Hepatic stellate cell (primary cell): ENCODE results near the gene ITPRID1.
"Not testable (repeated sequence)": the region's sequence is repeated elsewhere in the genome, so short reads cannot be mapped to it uniquely, and the experiment has no call there.

Source experiments
- DNase-seq: peaks from one replicate; pipeline ENCODE4 v3.0.0; 2011; ENCODE audit warnings: low spot score

ITPRID1 gene

DNA sequence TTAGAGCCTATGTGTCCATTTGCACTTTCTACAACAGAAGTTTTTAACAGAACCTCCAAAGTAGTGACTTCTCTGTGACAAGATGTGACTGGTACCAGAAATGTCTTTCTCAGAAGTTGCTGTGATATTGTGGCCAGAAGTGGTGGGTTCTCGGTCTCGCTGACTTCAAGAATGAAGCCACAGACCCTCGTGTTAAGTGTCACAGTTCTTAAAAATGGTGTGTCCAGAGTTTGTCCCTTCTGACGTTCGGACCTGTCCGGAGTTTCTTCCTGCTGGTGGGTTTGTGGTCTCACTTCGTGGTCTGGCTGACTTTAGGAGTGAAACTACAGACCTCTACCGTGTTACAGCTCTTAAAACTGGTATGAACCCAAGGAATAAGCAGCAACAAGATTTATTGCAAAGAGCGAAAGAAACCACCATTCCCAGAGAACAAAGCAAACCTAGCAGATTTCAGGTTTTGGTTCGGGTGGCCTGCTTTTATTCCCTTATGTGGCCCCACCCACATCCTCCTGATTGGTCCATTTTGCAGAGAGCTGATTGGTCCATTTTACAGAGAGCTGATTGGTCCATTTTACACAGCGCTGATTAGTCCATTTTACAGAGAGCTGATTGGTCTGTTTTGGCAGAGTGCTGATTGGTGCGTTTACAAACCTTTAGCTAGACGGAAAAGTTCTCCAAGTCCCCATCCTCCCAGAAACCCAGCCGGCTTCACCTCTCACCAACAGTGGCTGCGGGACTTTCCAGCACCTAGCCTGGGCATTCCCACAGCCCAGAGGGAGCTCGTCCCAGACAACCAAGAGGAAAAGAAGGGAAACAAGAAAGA is 3.0 kb downstream of the ITPRID1 start:
- no peak for DNase-seq

DNA sequence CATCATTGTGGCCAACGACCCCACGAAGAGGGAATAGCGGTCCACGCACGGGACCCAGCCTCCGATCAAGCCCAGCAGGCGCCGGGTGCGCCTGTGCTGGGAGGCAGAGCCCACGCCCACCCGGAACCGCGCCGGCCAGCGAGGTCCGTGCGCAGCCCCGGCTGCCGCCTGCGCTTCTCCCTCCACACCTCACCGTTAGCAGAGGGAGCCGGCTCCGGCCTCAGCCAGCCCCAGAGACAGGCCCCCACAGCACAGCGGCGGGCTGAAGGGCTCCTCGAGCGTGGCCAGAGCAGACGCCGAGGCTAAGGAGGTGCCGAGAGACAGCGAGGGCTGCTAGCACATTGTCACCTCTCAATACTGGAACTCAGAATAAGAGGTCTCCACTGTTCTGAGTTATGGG is 3.6 kb downstream of the ITPRID1 start:
- no peak for DNase-seq

- no peak for DNase-seq
Measured at GRCh38 chr7:31518766-31519165, 4.9 kb downstream of the ITPRID1 start.

DNA sequence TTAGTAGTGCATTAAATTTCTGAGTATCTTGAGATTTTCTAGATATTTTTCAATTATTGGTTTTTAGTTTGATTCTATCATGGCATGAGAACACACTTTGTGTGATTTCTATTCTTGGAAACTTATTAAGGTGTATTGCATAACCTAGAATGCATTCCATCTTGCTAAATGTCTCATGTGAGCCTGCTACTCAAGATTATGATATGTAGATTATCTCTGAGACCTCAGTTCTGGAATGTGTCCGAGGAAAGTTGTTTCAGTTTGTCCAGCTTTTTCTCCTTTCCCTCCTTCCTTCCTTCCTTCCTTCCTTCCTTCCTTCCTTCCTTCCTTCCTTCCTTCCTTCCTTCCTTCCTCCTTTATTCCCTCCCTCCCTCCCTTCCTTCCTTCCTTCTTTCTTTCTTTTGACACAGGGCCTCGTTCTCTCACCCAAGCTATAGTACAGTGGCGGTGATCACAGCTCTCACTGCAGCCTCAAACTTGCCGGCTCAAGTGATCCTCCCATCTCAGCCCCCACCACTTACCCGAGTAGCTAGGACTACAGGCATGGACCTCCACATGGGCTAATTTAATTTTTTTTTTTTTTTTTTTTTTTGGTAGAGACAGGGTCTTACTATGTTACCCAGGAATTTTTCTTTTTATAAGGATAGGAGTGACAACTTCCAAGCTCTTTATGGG is 7.6 kb downstream of the ITPRID1 start:
- no peak for DNase-seq

DNA sequence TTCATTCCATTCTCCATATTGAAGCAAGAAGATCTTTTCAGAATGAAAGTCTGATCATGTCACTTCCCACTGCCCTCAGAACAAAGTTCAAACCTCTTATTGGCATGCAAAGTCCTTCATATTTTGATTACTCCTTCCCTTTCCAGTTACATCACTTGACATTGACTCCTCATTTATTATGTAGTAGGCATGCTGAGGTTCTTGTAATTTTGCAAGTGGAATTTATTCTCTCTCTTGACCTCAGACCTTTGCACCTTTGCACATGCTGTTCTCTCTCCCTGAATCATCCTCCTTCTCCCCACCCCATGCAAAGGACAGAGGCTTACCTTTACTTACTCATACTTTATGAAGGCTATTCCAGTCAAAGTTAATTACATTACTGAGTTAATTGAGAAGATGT is 13.0 kb downstream of the ITPRID1 start:
- DNase-seq: no peak

- no peak for DNase-seq
Measured at GRCh38 chr7:31529103-31529502, 15.2 kb downstream of the ITPRID1 start.

DNA sequence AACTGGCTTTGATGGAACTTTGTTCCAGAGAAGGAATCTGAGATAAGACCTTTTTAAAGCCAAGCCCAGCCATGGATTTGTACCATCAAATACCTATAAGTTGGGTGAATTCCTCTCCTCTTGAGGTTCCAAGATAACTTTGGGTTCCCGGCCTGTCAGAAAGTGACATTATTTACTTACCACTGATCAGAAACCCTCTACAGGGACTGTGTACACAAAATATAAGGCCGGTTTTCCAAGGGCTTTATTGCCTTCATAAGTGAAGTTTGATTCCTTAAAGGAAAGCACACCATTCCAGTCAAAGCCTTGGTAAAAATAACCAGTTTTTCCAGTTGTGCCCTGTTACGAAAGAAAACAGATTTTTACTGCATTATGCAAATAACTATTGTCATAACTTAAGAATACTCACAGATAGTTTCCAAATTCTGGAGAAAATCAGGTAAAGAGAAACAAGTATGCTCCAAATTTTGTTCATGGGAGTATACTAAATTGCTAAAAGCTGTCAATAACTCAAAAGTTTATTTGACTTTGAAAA is 26.8 kb downstream of the ITPRID1 start:
- DNase-seq: not testable (repeated sequence)

- DNase-seq: no peak
Measured at GRCh38 chr7:31545549-31545948, 31.7 kb downstream of the ITPRID1 start.

GRCh38 chr7:31549611-31550010 is 35.7 kb downstream of the ITPRID1 start:
- DNase-seq: no peak

GRCh38 chr7:31550432-31550831 is 36.5 kb downstream of the ITPRID1 start:
- DNase-seq: no peak

GRCh38 chr7:31553661-31554081 is 39.8 kb downstream of the ITPRID1 start:
- DNase-seq: no peak

- DNase-seq: no peak
Measured at GRCh38 chr7:31562002-31562401, 48.1 kb downstream of the ITPRID1 start.

DNA sequence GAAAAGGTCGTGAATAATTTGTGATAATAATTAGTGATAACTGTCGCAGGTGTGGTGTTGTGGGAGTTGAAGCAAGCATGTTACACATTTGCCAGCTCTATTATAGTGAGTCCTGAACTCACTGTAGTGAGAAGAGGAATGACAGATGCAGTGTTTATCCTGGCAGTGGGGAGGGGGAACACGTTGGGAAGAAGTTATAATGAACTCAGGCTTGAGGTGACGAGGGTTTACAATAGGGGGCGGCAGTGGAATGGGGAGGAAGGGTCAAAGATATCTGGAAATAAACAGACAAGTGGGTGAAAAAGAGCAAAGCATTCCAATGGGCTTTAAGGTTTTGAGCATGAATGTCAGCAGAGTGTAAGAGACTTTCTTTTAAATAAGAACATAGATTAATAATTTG is 49.6 kb downstream of the ITPRID1 start:
- no peak for DNase-seq

GRCh38 chr7:31563951-31564350 is 50.1 kb downstream of the ITPRID1 start:
- DNase-seq: no peak

GRCh38 chr7:31564661-31565060 is 50.8 kb downstream of the ITPRID1 start:
- no peak for DNase-seq

DNA sequence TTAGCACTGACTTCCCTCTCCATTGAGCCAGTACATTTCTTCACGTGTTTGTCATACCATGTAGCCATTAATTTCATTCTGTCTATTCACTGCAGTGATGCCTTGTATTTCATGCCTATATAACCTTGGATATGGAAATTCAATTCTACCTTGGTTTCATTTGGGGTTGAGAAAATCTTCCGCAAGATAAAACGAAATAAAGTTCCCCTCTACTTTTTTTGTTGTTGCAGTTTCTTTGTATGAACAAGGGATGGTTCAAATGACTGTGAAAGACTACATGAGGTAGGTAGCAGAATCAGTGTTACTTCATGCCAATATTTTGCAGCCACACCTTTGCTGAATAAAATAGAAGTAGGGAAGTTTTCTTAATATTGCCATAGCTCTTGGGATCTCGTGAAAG is 55.6 kb downstream of the ITPRID1 start:
- no peak for DNase-seq

DNA sequence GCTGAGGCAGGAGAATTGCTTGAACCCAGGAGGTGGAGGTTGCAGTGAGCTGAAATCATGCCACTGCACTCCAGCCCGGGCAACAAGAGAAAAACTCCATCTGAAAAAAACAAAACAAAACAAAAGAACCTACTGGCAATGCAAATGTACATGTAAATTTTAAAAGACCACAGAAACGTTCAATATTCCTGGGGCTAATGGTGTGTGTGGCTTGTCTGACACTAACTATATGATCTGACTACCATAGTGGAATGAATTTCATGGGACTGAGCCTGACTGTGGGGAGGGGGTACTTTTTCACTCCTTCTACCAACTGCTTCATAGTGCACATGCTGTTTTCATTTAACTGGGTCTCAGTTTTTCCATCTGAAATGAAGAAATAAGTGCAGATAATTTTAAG is 69.6 kb downstream of the ITPRID1 start:
- DNase-seq: no peak

DNA sequence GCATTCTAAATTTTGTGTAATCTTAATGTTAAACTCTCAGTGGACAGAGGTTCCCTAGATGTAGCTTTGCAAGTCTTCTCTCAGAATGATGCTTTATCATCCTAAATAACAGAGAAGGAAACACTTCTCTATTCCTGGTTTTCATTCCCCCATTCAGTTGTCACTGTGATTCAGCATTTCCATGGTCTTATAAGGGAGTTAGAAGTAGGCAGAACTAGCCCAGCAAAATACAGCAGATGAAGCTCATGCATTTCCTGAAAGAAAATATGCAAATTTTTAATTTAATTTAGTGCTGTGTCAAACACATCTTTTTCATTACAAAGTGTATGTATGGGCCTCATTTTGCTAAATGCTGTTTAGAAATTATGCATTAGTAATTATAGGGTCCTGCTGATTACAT is 70.1 kb downstream of the ITPRID1 start:
- DNase-seq: no peak

DNA sequence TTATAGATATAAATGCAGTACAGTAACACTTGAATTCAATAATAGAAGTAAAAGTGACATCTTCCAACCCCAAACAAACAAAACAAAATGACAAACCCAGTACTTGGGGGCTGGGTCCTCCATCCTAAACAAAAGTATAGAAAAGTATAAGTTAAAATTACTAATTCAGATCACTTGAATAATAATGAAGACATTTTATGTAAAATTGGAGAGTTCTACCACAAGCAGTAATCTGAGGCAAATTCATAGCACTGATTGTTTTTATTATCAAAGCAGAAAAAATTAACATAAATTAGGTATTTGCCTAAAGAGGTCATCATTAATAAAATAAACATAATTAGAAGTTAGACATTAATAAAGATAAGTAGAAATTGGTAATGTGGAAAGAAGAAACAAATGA is 81.5 kb downstream of the ITPRID1 start:
- no peak for DNase-seq

GRCh38 chr7:31602041-31602625 is 88.2 kb downstream of the ITPRID1 start:
- no peak for DNase-seq

DNA sequence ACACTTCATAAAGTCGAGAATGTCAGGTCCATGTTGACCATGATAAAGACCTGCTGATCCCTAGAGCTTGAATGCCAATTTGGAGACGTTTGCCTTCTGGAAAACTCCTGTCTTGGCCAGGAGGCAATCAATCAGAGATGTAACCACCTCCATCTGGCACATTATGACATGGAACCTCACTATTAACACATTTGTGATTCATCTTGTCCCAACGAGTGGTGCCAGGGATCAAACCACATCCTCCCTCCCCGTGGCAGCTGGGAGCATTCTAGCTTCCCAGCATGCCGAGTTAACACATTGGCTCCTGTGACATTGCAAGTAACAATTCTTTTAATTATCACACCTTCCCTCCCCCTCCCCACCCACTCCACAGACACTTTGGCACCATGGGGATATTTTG is 89.2 kb downstream of the ITPRID1 start:
- DNase-seq: no peak

DNA sequence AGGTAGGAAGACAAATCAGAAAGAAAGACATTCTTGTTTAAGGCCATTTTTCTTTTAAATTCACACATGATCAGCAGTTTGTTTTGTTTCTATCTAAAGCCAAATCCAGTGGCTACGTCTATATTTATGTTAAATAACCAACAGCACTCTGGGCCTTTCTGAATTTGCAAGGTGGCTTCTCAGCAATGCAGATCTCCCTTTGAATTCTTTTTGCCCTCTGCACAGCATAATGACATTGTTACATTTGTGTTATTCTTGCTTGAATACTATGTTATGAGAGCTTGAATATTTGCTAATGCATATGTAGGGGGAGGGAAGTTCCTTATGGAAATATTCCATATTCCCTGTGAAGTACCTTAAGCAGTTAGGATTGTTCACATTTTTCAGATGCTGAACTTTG is 99.7 kb downstream of the ITPRID1 start:
- no peak for DNase-seq

DNA sequence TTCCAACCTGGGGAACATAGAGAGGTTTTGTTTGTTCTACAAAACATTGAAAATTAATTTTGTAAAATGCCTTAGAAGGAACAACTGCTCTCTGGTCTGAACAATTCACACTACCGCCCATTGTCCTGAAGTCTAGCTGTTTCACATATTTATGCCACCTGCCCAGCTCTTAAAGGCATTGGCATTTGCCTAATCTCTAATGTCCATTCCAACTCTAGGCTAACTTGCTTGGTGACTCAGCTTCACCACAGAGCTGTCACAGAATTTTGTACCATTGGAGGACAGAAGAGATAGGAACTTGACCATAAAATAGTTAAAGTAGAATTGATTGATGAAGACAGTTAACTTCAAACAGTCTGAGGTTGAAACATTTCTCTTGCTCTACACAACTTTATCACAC is 119.6 kb downstream of the ITPRID1 start:
- DNase-seq: no peak
